HL-60 (cell line): Measurements from ENCODE around the gene ROCK1.
"Not testable (repeated sequence)": the region's sequence is repeated elsewhere in the genome, so short reads cannot be mapped to it uniquely, and the experiment has no call there.

ENCODE experiments used
- DNase-seq, 2 experiments: peaks; one replicate each; pipeline ENCODE4 v3.0.0-alpha.2; 2010 to 2020; ENCODE audit warnings: low read depth in 1 of 2, low spot score in 1 of 2
- H3K27ac ChIP-seq: fragments of 250-450 bp; sonication (Bioruptor Pico); replicated peaks from 2 replicates; pipeline ENCODE4 v1.5.1; 2020; ENCODE audit warnings: mild to moderate bottlenecking, moderate library complexity
- H3K27me3 ChIP-seq: fragments of 250-450 bp; sonication (Bioruptor Pico); 2 replicates; pipeline ENCODE4 v1.5.1; 2021; ENCODE audit warnings: mild to moderate bottlenecking, moderate library complexity; ENCODE audit not compliant: insufficient read depth, poor library complexity, severe bottlenecking
- H3K4me3 ChIP-seq: replicated peaks from 2 replicates; pipeline ENCODE4 v1.5.1; 2011; ENCODE audit warnings: mild to moderate bottlenecking, control low read depth, low read length; ENCODE audit not compliant: insufficient read depth
- CTCF ChIP-seq: IDR thresholded peaks from one replicate; pipeline ENCODE4 v1.5.1; 2011; ENCODE audit warnings: low read length, control low read depth, inconsistent platforms; ENCODE audit not compliant: insufficient read depth
- GABPA ChIP-seq: IDR thresholded peaks from 2 replicates; pipeline ENCODE4 v1.6.1; 2012; ENCODE audit warnings: low read depth
- POLR2AphosphoS5 ChIP-seq: IDR thresholded peaks from 2 replicates; pipeline ENCODE4 v1.6.1; 2012; ENCODE audit warnings: low read depth
- SPI1 ChIP-seq: IDR thresholded peaks from 2 replicates; pipeline ENCODE4 v1.6.1; 2012; ENCODE audit warnings: low read depth, mild to moderate bottlenecking, borderline replicate concordance
- TF ChIP-seq, protein P1 (sequence below): IDR thresholded peaks from 2 replicates; pipeline ENCODE4 v1.6.1; 2012; ENCODE audit warnings: low read depth; ENCODE audit not compliant: insufficient replicate concordance

Gene ROCK1

GRCh38 chr18:21040466-21040865 lies 71.1 kb downstream of the ROCK1 start:
- H3K27me3 ChIP-seq, result no peaks in the 10 kb centered on the region
- no peak overlapping the region for H3K4me3 ChIP-seq
- DNase-seq, result no peak
- TF ChIP-seq, protein P1, sequence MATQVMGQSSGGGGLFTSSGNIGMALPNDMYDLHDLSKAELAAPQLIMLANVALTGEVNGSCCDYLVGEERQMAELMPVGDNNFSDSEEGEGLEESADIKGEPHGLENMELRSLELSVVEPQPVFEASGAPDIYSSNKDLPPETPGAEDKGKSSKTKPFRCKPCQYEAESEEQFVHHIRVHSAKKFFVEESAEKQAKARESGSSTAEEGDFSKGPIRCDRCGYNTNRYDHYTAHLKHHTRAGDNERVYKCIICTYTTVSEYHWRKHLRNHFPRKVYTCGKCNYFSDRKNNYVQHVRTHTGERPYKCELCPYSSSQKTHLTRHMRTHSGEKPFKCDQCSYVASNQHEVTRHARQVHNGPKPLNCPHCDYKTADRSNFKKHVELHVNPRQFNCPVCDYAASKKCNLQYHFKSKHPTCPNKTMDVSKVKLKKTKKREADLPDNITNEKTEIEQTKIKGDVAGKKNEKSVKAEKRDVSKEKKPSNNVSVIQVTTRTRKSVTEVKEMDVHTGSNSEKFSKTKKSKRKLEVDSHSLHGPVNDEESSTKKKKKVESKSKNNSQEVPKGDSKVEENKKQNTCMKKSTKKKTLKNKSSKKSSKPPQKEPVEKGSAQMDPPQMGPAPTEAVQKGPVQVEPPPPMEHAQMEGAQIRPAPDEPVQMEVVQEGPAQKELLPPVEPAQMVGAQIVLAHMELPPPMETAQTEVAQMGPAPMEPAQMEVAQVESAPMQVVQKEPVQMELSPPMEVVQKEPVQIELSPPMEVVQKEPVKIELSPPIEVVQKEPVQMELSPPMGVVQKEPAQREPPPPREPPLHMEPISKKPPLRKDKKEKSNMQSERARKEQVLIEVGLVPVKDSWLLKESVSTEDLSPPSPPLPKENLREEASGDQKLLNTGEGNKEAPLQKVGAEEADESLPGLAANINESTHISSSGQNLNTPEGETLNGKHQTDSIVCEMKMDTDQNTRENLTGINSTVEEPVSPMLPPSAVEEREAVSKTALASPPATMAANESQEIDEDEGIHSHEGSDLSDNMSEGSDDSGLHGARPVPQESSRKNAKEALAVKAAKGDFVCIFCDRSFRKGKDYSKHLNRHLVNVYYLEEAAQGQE, result no peak
- TF ChIP-seq POLR2AphosphoS5, result no peak
- no peak for TF ChIP-seq GABPA
- no peak for TF ChIP-seq CTCF
- no peak overlapping the region for H3K27ac ChIP-seq

DNA sequence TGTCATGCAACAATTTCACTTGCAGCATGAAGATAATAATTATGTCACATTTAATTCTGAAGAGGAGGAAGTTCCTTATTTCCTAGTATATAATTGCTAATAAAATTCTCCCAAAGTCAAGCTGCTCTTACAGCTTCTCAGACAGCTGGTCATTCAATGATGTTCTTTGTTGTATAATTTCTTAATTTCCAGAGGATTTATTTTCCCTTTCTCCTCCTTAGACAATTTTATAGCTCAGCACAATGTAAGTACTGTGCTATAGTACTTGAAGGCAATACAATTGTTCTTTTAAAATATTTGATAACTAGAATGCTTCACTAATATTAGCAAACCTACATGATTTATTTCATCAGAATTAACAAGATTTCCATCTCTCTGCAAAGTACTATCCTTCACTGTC lies 73.4 kb downstream of the ROCK1 start:
- H3K4me3 ChIP-seq, result no peak overlapping the region
- no peak for DNase-seq
- TF ChIP-seq SPI1 (no peak), GABPA (no peak), POLR2AphosphoS5 (no peak), CTCF (no peak)
- TF ChIP-seq, protein P1, result no peak

DNA sequence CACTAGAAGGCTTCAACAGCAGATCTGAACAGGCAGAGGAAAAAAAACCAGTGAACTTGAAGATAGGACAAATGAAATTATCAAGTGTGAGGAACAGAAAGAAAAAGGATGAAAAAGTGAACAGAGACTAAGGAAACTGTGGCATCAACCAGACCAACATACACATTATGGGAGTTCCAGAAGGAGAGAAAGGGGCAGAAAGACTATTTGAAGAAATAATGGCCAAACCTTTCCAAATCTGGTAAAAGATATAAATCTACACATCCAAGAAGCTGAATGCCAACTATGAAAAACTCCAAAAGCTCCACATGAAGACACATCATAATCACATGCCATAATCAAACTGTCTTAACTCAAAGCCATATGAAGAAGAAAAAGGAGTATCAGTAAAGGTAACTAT lies 79.8 kb downstream of the ROCK1 start:
- Histone ChIP-seq H3K27ac (no peak overlapping the region), H3K4me3 (no peak overlapping the region), H3K27me3 (no peaks in the 10 kb centered on the region)
- TF ChIP-seq SPI1, result no peak
- no peak for TF ChIP-seq CTCF
- no peak for TF ChIP-seq POLR2AphosphoS5
- TF ChIP-seq, protein P1, result no peak
- TF ChIP-seq GABPA, result no peak
- DNase-seq, result no peak

More for the DNA sequence above, 73.4 kb downstream of the ROCK1 start:
- H3K27me3 ChIP-seq, result no peaks in the 10 kb centered on the region
- H3K27ac ChIP-seq, result no peak overlapping the region

DNA sequence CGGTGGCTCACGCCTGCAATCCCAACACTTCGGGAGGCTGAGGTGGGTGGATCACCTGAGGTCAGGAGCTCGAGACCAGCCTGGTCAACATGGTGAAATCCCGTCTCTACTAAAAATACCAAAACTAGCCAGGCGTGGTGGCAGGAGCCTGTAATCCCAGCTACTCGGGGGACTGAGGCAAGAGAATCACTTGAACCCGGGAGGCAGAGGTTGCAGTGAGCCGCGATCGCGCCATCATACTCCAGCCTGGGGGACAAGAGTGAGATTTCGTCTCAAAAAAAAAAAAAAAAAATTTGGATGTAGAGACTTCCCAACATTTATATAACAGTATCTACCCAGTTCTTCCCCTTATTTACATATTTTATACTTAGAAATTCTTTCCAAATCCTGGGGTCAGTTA lies 93.4 kb downstream of the ROCK1 start:
- H3K27ac ChIP-seq, H3K27me3 ChIP-seq, H3K4me3 ChIP-seq, DNase-seq: not testable (repeated sequence)
